ENCODE measurements around the gene PRSS22. TPM values are rescaled to one million over a fixed set of nuclear protein-coding genes. Genes with fewer than 3 reads are reported as not detected.

Gene PRSS22
- total RNA-seq, 2 experiments from 2014 or later = not detected

DNA sequence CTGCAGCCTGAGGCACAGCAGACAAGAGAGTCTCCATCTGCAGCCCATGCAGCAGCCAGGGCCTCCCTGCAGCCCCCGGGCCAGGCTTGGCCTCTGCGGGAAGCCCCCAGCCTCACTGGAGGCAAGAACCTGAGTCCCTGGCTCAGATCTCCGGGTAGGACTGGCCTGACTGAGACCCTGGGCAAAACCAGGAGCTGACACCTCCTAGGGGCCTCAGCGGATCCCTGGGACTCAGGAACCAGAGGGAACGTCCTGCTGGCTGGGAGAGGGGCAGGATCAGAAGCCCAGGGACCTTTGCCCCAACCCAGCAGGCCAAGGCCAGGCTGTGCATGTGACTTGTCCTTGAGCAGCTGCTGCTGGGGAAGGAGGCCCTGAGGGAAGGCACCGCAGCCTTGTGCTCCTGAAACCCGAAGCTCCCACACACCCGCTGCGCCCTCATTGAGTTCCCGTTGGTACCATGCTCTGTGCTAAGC is 42.6 kb downstream of the PRSS22 start:
- POLR2A ChIA-PET = no interaction called here
- H3K27ac Mint-ChIP-seq = no peak overlapping the region
- H3K4me3 Mint-ChIP-seq = no peak overlapping the region
- no peaks in the 10 kb centered on the region for H3K36me3 Mint-ChIP-seq (ENCODE audit: low read depth)
- CTCF ChIA-PET = interaction anchor here (1.3 kb wide), 1 partner anchor 53 kb away, joined by 6 read pairs; no protein-coding TSS in a partner anchor
- peaks cover 3% of the 10 kb centered on the region for H3K4me1 Mint-ChIP-seq (ENCODE audit: low read depth)
- no peaks in the 10 kb centered on the region for H3K9me3 Mint-ChIP-seq (ENCODE audit: insufficient read depth)
- DNase-seq = no peak
- ATAC-seq = no peak
- peaks cover under 1% of the 10 kb centered on the region for H3K27me3 Mint-ChIP-seq (ENCODE audit: low read depth)

DNA sequence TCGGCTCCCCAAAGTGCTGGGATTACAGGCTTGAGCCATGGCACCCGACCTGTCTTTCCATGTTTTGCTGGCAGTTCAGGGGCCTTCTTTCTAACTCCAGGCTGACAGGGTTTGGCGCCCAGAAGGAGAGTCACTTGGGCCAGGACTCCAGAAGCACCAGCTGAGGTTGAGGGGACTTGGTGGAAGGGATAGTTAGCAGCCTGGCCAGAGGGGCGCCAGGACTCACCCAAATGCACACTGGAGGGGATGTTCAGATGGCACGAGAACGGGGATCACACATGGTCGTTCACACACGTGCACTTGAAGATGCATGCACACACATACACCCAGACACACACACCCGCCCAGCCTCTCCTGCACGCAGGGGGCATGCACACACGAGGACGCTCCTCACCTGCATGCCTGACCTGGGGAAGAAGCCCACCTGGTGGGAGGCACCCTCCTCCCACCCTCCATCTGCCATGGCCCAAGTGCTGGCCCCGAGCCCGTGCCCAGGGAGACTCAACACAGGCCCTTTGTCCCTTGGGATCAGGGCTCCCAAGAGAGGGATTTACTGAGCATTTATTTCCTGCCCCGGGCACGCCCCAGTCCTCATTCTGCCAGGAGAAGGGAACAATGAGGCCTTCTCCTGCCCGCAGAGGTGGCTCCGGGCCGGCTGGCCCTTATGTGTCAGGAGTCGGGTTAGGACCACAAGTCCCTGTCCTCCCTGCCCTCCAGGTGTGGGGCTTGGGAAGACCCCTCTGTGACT is 43.2 kb downstream of the PRSS22 start:
- Mint-ChIP-seq H3K27me3 (ENCODE audit: low read depth) (peaks cover 4% of the 10 kb centered on the region), H3K4me3 (no peak overlapping the region), H3K9me3 (ENCODE audit: insufficient read depth) (no peaks in the 10 kb centered on the region), H3K36me3 (ENCODE audit: low read depth) (no peaks in the 10 kb centered on the region), H3K27ac (no peak overlapping the region), H3K4me1 (ENCODE audit: low read depth) (peaks cover 3% of the 10 kb centered on the region)
- no peak for DNase-seq
- ATAC-seq = no peak
- POLR2A ChIA-PET = no interaction called here
- CTCF ChIA-PET = no interaction called here

DNA sequence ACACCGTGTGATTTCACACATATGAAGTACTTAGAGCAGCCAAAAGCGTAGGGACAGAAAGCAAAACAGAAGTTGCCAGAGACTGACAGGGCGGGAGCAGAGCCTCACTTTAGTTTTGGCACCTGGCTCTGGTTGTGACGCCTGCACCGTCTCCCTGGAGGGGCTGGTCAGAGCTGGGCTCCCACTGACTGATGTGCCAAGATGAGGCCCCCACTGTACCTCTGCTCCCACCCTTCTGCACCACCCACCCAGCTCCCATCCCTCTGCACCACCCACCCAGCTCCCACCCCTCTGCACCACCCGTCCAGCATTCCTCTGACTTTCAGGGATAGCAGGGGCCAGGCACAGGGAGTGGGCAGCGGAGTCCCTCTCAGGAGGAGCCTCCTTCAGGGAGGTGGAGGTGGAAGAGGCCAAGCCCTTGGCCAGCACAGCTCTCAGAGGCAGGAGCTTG is 44.2 kb downstream of the PRSS22 start:
- H3K36me3 Mint-ChIP-seq (ENCODE audit: low read depth) = no peaks in the 10 kb centered on the region
- no peak overlapping the region for H3K4me3 Mint-ChIP-seq
- ATAC-seq (no peak), DNase-seq (no peak)
- peaks cover 5% of the 10 kb centered on the region for H3K27me3 Mint-ChIP-seq (ENCODE audit: low read depth)
- CTCF ChIA-PET = no interaction called here
- H3K4me1 Mint-ChIP-seq (ENCODE audit: low read depth) = peaks cover 3% of the 10 kb centered on the region
- no peak overlapping the region for H3K27ac Mint-ChIP-seq
- POLR2A ChIA-PET = no interaction called here
- no peaks in the 10 kb centered on the region for H3K9me3 Mint-ChIP-seq (ENCODE audit: insufficient read depth)

DNA sequence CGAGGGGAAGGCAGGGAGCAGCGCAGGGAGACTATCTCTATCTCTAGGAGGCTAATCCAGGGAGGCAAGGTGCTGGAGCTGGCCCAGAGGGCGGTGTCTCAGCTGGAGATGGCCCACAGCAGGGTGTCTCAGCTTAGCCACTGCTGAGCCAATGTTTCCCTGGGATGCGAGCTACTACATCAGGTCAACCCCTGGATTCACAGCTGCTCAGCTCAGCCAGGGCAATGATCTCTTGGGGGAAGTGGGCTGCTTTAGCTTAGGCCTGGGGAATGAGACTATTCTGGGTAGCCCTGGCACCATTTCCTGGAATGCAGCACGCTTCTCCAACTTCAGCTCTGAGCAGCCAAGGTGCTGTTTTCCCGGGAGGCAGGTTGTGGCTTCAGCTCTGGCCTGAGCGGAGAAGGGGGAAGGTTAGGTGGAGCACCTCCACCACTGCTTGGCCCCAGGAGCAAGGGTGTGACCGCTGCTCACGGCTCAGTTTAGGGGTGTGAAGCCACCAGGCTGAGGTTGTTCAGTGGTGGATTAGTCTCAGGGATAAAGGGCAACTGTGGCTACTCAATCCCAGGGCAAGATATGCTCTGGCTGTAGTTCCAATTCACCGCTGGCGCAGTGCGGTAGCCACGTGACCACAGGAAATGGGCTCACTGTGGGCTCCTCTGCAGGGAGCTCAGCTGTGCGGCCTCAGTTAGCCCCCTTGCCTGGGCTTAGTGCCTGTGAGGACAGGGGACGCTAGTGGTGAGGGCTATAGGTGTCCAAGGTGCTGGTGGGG is 46.1 kb downstream of the PRSS22 start:
- no peak overlapping the region for H3K27ac Mint-ChIP-seq

DNA sequence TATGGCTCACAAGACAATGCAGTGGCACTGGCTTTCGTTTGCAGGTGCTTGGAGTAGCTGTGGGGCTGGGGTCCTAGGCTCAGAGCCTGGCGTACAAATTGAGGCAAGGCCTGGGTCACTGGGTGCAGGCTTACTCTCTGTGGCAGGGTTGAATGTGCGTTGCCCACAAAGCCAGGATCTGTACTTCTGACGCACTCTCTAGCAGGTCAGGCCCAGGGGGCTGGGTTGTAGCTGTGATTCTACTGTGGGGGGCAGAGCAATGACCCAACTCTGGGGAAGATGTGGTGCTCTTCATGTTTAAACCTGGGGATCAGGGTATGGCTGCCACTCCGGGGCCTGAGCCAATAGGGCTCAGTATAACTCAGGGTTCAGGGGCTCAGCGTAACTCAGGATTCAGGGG is 47.3 kb downstream of the PRSS22 start:
- no peaks in the 10 kb centered on the region for H3K9me3 Mint-ChIP-seq (ENCODE audit: insufficient read depth)
- H3K4me1 Mint-ChIP-seq (ENCODE audit: low read depth) = peaks cover 3% of the 10 kb centered on the region
- peaks cover 15% of the 10 kb centered on the region for H3K27me3 Mint-ChIP-seq (ENCODE audit: low read depth)
- no peak overlapping the region for H3K4me3 Mint-ChIP-seq
- no peak for ATAC-seq
- CTCF ChIA-PET = no interaction called here
- no peaks in the 10 kb centered on the region for H3K36me3 Mint-ChIP-seq (ENCODE audit: low read depth)
- no peak for DNase-seq
- POLR2A ChIA-PET = no interaction called here
- no peak overlapping the region for H3K27ac Mint-ChIP-seq

More for the DNA sequence above, 46.1 kb downstream of the PRSS22 start:
- no peak for ATAC-seq
- H3K36me3 Mint-ChIP-seq (ENCODE audit: low read depth) = no peaks in the 10 kb centered on the region
- peaks cover 3% of the 10 kb centered on the region for H3K4me1 Mint-ChIP-seq (ENCODE audit: low read depth)
- POLR2A ChIA-PET = no interaction called here
- H3K4me3 Mint-ChIP-seq = no peak overlapping the region
- H3K27me3 Mint-ChIP-seq (ENCODE audit: low read depth) = peaks cover 15% of the 10 kb centered on the region
- no peak for DNase-seq
- no peaks in the 10 kb centered on the region for H3K9me3 Mint-ChIP-seq (ENCODE audit: insufficient read depth)
- CTCF ChIA-PET = interaction anchor here (0.8 to 1.2 kb wide), 2 partner anchors 27 to 115 kb away, joined by 3 read pairs; no protein-coding TSS in a partner anchor

DNA sequence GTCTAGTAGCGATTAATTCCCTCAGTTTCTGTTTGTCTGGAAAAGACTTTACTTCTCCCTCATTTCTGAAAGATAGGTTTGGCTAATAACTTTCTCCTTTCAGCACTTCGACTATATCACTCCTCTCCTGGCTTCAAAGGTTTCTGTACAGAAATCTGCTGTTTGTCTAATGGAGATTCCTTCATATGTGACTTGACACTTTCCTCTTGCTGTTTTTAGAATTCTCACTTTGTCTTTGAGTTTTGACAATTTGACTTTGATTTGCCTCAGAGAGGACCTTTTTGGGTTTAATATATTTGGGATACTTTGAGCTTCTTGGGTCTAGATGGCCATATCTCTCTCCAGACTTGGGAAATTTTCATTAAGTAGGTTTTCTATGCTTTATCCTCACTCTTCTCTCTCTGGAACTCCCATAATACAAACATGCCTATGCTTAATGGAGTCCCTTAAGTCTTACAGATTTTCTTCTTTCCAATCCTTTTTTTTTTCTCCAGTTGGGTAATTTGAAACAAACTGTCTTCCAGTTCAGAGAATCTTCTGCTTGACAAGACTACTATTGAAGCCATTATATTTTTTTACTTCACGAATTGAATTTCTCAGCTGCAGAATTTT is 48.7 kb downstream of the PRSS22 start:
- POLR2A ChIA-PET = no interaction called here
- ATAC-seq = no peak
- no peak overlapping the region for H3K27ac Mint-ChIP-seq
- no peaks in the 10 kb centered on the region for H3K9me3 Mint-ChIP-seq (ENCODE audit: insufficient read depth)
- no peak for DNase-seq
- H3K36me3 Mint-ChIP-seq (ENCODE audit: low read depth) = no peaks in the 10 kb centered on the region
- H3K4me1 Mint-ChIP-seq (ENCODE audit: low read depth) = peaks cover 3% of the 10 kb centered on the region
- CTCF ChIA-PET = no interaction called here
- H3K4me3 Mint-ChIP-seq = no peak overlapping the region
- peaks cover 15% of the 10 kb centered on the region for H3K27me3 Mint-ChIP-seq (ENCODE audit: low read depth)

DNA sequence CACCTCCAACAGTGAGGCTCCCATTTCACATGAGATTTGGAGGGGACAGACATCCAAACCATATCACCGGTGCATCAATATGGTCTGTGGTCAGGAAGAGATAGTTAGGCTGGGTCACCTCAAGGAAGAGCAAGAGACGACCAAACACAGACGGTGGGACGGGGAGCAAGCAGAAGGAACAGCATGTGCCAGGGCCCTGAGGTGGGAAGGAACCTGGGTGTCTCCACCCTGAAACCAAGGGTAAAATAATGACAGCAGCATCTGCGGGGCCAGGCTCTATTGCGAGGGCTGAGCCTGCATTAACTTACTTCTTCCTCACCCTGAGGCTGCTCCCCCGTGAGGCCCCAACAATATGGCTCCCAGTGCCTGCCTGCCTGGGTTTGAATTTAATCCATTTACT is 49.8 kb downstream of the PRSS22 start:
- POLR2A ChIA-PET = no interaction called here
- CTCF ChIA-PET = no interaction called here
- Mint-ChIP-seq H3K36me3 (ENCODE audit: low read depth) (no peaks in the 10 kb centered on the region), H3K27me3 (ENCODE audit: low read depth) (peaks cover 17% of the 10 kb centered on the region), H3K4me1 (ENCODE audit: low read depth) (peaks cover 3% of the 10 kb centered on the region), H3K9me3 (ENCODE audit: insufficient read depth) (no peaks in the 10 kb centered on the region), H3K27ac (no peak overlapping the region), H3K4me3 (no peak overlapping the region)
- ATAC-seq = no peak
- no peak for DNase-seq

DNA sequence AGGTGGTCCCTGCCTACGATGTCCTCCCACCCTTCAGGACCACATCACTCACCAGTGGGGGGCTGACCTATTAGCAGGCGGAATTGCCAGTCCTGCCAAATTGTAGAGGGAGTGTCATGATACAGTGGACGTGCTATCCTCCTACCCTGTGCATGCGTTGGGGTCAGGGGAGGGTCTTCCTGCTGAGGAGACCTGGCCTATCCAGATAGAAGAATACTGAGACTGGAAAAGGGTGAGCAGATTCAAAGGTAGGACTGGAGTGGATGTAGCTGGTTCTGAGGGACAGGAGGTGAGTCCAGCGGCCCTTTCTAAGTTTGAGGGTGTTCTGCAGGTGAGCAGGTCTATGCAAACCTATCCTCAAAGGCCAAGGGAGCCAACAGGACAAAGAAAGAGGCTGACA is 51.7 kb downstream of the PRSS22 start:
- ChIA-PET CTCF (no interaction called here), POLR2A (no interaction called here)
- ATAC-seq = no peak
- Mint-ChIP-seq H3K27ac (no peak overlapping the region), H3K9me3 (ENCODE audit: insufficient read depth) (no peaks in the 10 kb centered on the region), H3K4me1 (ENCODE audit: low read depth) (no peaks in the 10 kb centered on the region), H3K27me3 (ENCODE audit: low read depth) (peaks cover 17% of the 10 kb centered on the region), H3K36me3 (ENCODE audit: low read depth) (no peaks in the 10 kb centered on the region), H3K4me3 (no peak overlapping the region)
- DNase-seq = no peak

DNA sequence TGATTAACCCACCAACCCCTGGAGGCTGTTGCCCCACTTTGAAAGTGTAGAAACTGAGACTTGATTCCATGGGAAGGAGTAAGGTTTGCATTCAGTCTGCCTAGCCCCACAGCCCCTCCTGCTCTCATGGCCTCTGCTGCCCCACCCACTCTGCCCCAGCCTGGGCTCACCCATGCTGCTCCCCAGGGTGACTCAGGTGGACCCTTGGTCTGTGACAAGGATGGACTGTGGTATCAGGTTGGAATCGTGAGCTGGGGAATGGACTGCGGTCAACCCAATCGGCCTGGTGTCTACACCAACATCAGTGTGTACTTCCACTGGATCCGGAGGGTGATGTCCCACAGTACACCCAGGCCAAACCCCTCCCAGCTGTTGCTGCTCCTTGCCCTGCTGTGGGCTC is 53.2 kb downstream of the PRSS22 start:
- CTCF ChIA-PET = no interaction called here
- no peaks in the 10 kb centered on the region for H3K9me3 Mint-ChIP-seq (ENCODE audit: insufficient read depth)
- DNase-seq (no peak), ATAC-seq (no peak)
- no peak overlapping the region for H3K27ac Mint-ChIP-seq
- no peaks in the 10 kb centered on the region for H3K36me3 Mint-ChIP-seq (ENCODE audit: low read depth)
- no peaks in the 10 kb centered on the region for H3K4me1 Mint-ChIP-seq (ENCODE audit: low read depth)
- POLR2A ChIA-PET = no interaction called here
- no peak overlapping the region for H3K4me3 Mint-ChIP-seq
- H3K27me3 Mint-ChIP-seq (ENCODE audit: low read depth) = peaks cover 14% of the 10 kb centered on the region

DNA sequence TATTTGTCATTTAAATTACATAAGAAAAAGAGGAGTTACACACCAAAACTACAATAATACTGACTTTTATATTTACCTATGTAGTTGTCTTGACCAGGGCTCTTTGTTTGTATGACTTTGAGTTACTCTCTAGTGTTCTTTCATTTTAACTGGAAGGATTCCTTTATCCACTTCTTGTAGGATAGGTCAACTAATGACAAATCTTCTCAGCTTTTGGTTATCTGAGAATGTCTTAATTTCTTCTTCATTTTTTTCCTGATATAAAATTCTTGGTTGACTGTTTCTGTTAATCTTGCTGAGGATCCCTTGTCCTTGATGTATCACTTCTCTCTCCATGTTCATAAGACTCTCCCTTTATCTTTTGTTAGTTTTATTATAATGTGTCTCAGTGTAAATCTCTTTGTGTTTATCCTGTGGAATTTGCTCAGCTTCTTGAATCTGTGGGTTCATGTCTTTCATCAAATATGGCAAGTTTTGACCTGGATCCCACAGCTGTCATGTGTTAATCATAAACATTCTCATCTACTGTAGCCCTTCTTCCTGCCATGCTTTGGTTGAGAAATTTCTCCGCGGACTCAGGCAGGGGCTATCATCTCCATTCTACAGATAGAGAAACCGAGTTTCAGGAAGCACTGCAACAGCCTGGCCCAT is 54.3 kb downstream of the PRSS22 start:
- peaks cover 11% of the 10 kb centered on the region for H3K27me3 Mint-ChIP-seq (ENCODE audit: low read depth)
- no peaks in the 10 kb centered on the region for H3K36me3 Mint-ChIP-seq (ENCODE audit: low read depth)
- no peak overlapping the region for H3K4me3 Mint-ChIP-seq
- CTCF ChIA-PET = interaction anchor here (1.0 to 1.3 kb wide), 2 partner anchors 36 to 65 kb away, joined by 3 read pairs; no protein-coding TSS in a partner anchor
- POLR2A ChIA-PET = no interaction called here
- no peak overlapping the region for H3K27ac Mint-ChIP-seq
- no peaks in the 10 kb centered on the region for H3K9me3 Mint-ChIP-seq (ENCODE audit: insufficient read depth)
- no peaks in the 10 kb centered on the region for H3K4me1 Mint-ChIP-seq (ENCODE audit: low read depth)
- no peak for ATAC-seq
- DNase-seq = no peak
